ENCODE data around the gene ADSS1.

DNA sequence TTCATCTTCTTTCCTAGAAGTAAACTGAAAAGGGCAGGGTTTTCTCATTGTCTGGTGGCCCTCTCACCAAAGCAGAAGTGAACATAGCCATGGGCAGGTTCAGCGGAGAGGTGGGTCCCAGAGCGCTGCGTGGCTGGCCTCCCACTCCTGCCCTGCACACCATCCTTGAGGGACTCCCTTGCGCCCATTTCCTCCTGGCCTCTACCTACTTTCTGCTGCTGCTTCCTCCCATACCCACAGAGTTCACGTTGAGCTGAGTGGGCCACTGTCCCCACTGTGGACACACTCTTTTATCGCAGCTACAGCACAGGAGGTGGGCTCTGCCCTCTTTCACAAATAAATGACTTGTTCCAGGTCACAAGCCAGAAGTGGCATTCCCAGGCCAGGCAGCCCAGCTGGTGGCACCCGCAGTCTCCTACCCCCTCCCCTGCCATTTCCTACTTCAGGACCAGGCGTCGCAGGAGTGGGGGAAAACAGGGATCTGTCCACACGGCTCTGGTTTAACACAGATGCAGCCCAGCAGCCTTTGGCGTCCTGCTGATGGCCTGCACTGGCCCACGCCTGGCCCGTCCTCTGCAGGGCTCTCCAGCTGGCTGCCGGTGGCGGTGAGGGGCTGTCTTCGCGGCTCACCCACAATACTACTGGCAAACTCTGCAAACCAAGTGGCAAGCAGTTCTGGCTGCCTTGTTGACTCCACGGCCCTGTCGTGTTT, 33.8 kb downstream of the ADSS1 start:
- TF ChIP-seq EZH2 (IDR thresholded peaks at IDR 0.05; ENCODE audit: borderline replicate concordance, low read length) = no peak
- TF ChIP-seq, protein P1, sequence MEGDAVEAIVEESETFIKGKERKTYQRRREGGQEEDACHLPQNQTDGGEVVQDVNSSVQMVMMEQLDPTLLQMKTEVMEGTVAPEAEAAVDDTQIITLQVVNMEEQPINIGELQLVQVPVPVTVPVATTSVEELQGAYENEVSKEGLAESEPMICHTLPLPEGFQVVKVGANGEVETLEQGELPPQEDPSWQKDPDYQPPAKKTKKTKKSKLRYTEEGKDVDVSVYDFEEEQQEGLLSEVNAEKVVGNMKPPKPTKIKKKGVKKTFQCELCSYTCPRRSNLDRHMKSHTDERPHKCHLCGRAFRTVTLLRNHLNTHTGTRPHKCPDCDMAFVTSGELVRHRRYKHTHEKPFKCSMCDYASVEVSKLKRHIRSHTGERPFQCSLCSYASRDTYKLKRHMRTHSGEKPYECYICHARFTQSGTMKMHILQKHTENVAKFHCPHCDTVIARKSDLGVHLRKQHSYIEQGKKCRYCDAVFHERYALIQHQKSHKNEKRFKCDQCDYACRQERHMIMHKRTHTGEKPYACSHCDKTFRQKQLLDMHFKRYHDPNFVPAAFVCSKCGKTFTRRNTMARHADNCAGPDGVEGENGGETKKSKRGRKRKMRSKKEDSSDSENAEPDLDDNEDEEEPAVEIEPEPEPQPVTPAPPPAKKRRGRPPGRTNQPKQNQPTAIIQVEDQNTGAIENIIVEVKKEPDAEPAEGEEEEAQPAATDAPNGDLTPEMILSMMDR (IDR thresholded peaks at IDR 0.05; ENCODE audit: low read length) = no peak
